Stomach (tissue), 9 donors: ENCODE measurements around the gene TMPRSS5. TPM values are rescaled to one million over a fixed set of nuclear protein-coding genes. Genes with fewer than 3 reads are reported as not detected.

Source experiments
- DNase-seq, 2 donors: peaks; one replicate each; pipeline versions ENCODE4 v3.0.0 to v3.0.0-alpha.2; 2013 to 2019
- H3K27ac ChIP-seq, 5 donors: fragments of 200-600 bp in 4 of 5; sonication (generic) in 4 of 5; one replicate each; pipeline ENCODE4 v1.5.1; 2013 to 2019; ENCODE audit warnings: mild to moderate bottlenecking in 1 of 5, moderate library complexity in 1 of 5
- H3K27me3 ChIP-seq, 3 donors: fragments of 200-600 bp; sonication (generic); one replicate each; pipeline ENCODE4 v1.5.1; 2017 to 2019; ENCODE audit warnings: mixed run types in 1 of 3
- H3K36me3 ChIP-seq, 4 donors: fragments of 200-600 bp; sonication (generic); 1 replicate in 3 of 4; 2 replicates in 1 of 4; pipeline ENCODE4 v1.5.1; 2016 to 2019
- H3K4me1 ChIP-seq, 4 donors: fragments of 200-600 bp; sonication (generic); one replicate each; pipeline ENCODE4 v1.5.1; 2016 to 2019
- H3K4me3 ChIP-seq, 4 donors: fragments of 200-600 bp; sonication (generic) in 3 of 4; one replicate each; pipeline ENCODE4 v1.5.1; 2016 to 2019; ENCODE audit warnings: mild to moderate bottlenecking in 1 of 4
- H3K9me3 ChIP-seq, 4 donors: fragments of 200-600 bp; sonication (generic); one replicate each; pipeline ENCODE4 v1.5.1; 2016 to 2019
- CTCF ChIP-seq, 7 experiments: fragments of 450-650 bp in 4 of 7; fragments of 200-600 bp in 3 of 7; sonication (generic) in 3 of 7; IDR thresholded peaks; one replicate each; pipeline ENCODE4 v1.5.1; 2016 to 2019; ENCODE audit warnings: antibody characterized with exemption in 7 of 7, control low read depth in 2 of 7, mild to moderate bottlenecking in 1 of 7
- EP300 ChIP-seq: sonication (generic); formaldehyde crosslinking; IDR thresholded peaks from one replicate; pipeline ENCODE4 v1.6.1; 2017; ENCODE audit warnings: antibody characterized with exemption
- POLR2A ChIP-seq, 4 donors: fragments of 450-650 bp; IDR thresholded peaks; one replicate each; pipeline ENCODE4 v1.6.1; 2016; ENCODE audit warnings: antibody characterized with exemption in 4 of 4, control low read depth in 2 of 4, mild to moderate bottlenecking in 1 of 4, moderate library complexity in 1 of 4
- POLR2AphosphoS5 ChIP-seq, 3 donors: sonication (generic); formaldehyde crosslinking; IDR thresholded peaks; one replicate each; pipeline ENCODE4 v1.6.1; 2016; ENCODE audit warnings: antibody characterized with exemption in 3 of 3
- WGBS, 5 donors: extraction: QIAGEN DNeasy Blood & Tissue Kit in 3 of 5; methylation state at CpG; one replicate each; pipeline versions ENCODE4 v1.1.5 to v1.1.7; 2013 to 2018; 5-methylcytosine and 5-hydroxymethylcytosine counted together
- intact Hi-C: fragments of 100-400 bp; cut with DNase I; formaldehyde crosslinking; loops from one replicate; pipeline ENCODE4 v1.15.1; 2023; ENCODE audit warnings: low total_unique reads
- polyA plus RNA-seq, 3 donors: library from polyadenylated mRNA; stranded (reverse); fragments of 200-250 nt; gene quantifications; one replicate each; pipeline ENCODE4 v1.2.3, GENCODE V29; 2013
- total RNA-seq, 5 donors: library from RNA; depleted of rRNA; stranded (reverse); fragments of >200 nt; gene quantifications; one replicate each; pipeline versions ENCODE4 v1.1.0 to v1.2.3, GENCODE V29; 2014 to 2016
- donor health status: healthy with polysubstance abuse.
- donor health status: Bipolar disorder and iron deficiency.
- donor health status: healthy.

The TMPRSS5 gene
- total and polyA plus RNA-seq, 8 donors = 0.25 to 7.7 (median 0.90) TPM; not detected in 4

GRCh38 chr11:113725407-113725806 lies 19.3 kb upstream of the TMPRSS5 start:
- intact Hi-C loops = no loop called here
- H3K4me3 ChIP-seq = no peak overlapping the region
- H3K27me3 ChIP-seq = no peaks in the 10 kb centered on the region
- peaks cover 0 to 3% (median 0%) of the 10 kb centered on the region in 4 donors for H3K4me1 ChIP-seq
- DNase-seq = no peak
- peaks cover 0 to 5% (median 1%) of the 10 kb centered on the region in 4 donors for H3K36me3 ChIP-seq
- H3K9me3 ChIP-seq = no peaks in the 10 kb centered on the region
- TF ChIP-seq POLR2A (IDR thresholded peaks at IDR 0.05) (no peak), POLR2AphosphoS5 (IDR thresholded peaks at IDR 0.05) (no peak), EP300 (no peak), CTCF (IDR thresholded peaks at IDR 0.05) (no peak)
- WGBS, 5 donors = 85 to 94% (median 89%) methylated on average over 5 of the region's 5 CpGs
- no peak overlapping the region for H3K27ac ChIP-seq

- no peak overlapping the region for H3K27ac ChIP-seq
- intact Hi-C loops = no loop called here
- DNase-seq = no peak
- TF ChIP-seq CTCF (IDR thresholded peaks at IDR 0.05) (no peak), EP300 (no peak), POLR2AphosphoS5 (IDR thresholded peaks at IDR 0.05) (no peak), POLR2A (IDR thresholded peaks at IDR 0.05) (no peak)
- no peaks in the 10 kb centered on the region for H3K27me3 ChIP-seq
- H3K9me3 ChIP-seq = no peaks in the 10 kb centered on the region
- WGBS, 5 donors = 87 to 97% (median 94%) methylated on average over 3 of the region's 3 CpGs
- H3K36me3 ChIP-seq = peaks cover 0 to 11% (median 5%) of the 10 kb centered on the region in 4 donors
- peaks cover 0 to 3% (median 0%) of the 10 kb centered on the region in 4 donors for H3K4me1 ChIP-seq
- no peak overlapping the region for H3K4me3 ChIP-seq
These were observed 18.7 kb upstream of the TMPRSS5 start for GRCh38 chr11:113724778-113725177.

- intact Hi-C loops = no loop called here
- TF ChIP-seq POLR2AphosphoS5 (IDR thresholded peaks at IDR 0.05) (no peak), CTCF (IDR thresholded peaks at IDR 0.05) (no peak), EP300 (no peak), POLR2A (IDR thresholded peaks at IDR 0.05) (no peak)
- Histone ChIP-seq H3K36me3 (peaks cover 0 to 20% (median 6%) of the 10 kb centered on the region in 4 donors), H3K27ac (no peak overlapping the region), H3K9me3 (no peaks in the 10 kb centered on the region), H3K4me1 (peaks cover 0 to 3% (median 0%) of the 10 kb centered on the region in 4 donors), H3K4me3 (no peak overlapping the region), H3K27me3 (no peaks in the 10 kb centered on the region)
- no peak for DNase-seq
- WGBS, 5 donors = 64 to 88% (median 85%) methylated on average over 4 of the region's 4 CpGs
These were observed 17.7 kb upstream of the TMPRSS5 start for GRCh38 chr11:113723787-113724186.

GRCh38 chr11:113722934-113723333 lies 16.8 kb upstream of the TMPRSS5 start:
- Histone ChIP-seq H3K36me3 (peaks cover 0 to 25% (median 6%) of the 10 kb centered on the region in 4 donors), H3K4me1 (peaks cover 0 to 3% (median 0%) of the 10 kb centered on the region in 4 donors), H3K9me3 (no peaks in the 10 kb centered on the region), H3K27ac (no peak overlapping the region), H3K4me3 (no peak overlapping the region), H3K27me3 (no peaks in the 10 kb centered on the region)
- 58 to 83% (median 72%) methylated on average over 3 of the region's 3 CpGs for WGBS, 5 donors
- DNase-seq = no peak
- intact Hi-C loops = no loop called here
- TF ChIP-seq CTCF (IDR thresholded peaks at IDR 0.05) = no peak
- TF ChIP-seq POLR2AphosphoS5 (IDR thresholded peaks at IDR 0.05) = no peak
- TF ChIP-seq POLR2A (IDR thresholded peaks at IDR 0.05) = no peak
- no peak for TF ChIP-seq EP300
